ENCODE data around the gene MYO15B. TPM values are rescaled to one million over a fixed set of nuclear protein-coding genes. Genes with fewer than 3 reads are reported as not detected.

MYO15B gene
- total RNA-seq, 1 experiment from 2014 or later: 30.3 TPM

DNA sequence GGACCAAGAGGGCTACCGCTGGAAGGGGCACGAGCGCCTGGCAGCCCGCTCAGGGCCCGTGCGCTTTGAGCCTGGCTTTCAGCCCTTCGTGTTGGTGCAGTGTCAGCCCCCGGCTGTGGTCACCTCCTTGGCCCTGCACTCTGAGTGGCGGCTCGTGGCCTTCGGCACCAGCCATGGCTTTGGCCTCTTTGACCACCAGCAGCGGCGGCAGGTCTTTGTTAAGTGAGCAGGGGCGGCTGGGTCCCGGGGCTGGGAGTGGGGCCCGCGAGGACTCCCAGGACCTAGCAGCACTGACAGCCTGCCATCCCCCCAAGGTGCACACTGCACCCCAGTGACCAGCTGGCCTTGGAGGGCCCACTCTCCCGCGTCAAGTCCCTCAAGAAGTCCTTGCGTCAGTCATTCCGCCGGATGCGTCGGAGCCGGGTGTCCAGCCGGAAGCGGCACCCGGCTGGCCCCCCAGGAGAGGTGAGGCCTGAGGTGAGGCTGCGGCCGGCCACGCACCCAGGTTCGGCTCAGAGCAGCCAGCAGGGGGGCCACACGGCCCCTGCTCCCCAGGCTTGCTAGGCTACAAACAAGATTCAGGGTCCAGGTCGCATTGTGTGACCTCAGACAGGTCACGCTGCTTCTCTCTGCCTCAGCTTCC is 17.4 kb upstream of the MYO15B start (continued):
- TF ChIP-seq YY1 (IDR thresholded peaks at IDR 0.05; ENCODE audit: extremely low read depth, insufficient replicate concordance, low read depth, low read length) (no peak), SIN3A (IDR thresholded peaks at IDR 0.05; ENCODE audit: low read depth) (no peak)

DNA sequence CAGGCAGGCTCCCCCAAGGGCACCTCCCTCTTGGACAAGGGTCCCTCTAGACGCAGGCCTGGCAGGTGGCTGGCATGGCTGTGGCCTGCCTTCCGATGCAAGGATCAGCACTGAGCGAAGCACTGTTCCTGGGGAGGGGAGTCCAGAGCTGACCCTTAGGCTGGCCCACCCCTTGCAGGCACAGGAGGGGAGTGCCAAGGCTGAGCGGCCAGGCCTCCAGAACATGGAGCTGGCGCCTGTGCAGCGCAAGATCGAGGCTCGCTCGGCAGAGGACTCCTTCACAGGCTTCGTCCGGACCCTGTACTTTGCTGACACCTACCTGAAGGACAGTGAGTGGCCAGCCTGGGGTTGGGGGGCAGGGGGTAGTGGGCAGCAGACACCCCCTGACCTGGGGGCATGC is 16.8 kb upstream of the MYO15B start:
- DNase-seq (ENCODE audit: low read depth, low spot score) (no peak), ATAC-seq (no peak)
- no peak overlapping the region for H3K27ac ChIP-seq (ENCODE audit: low read depth, low read length)
- H3K9me3 ChIP-seq (ENCODE audit: control insufficient read depth in 1 of 2, insufficient read depth in 1 of 2, low read depth in 1 of 2, low read length in 2 of 2): no peaks in the 10 kb centered on the region
- no peaks in the 10 kb centered on the region for H3K27me3 ChIP-seq (ENCODE audit: insufficient read depth, low read length)
- CTCF ChIA-PET: no interaction called here
- H4K20me1 ChIP-seq (ENCODE audit: insufficient read depth): no peaks in the 10 kb centered on the region
- H3K79me2 ChIP-seq (ENCODE audit: insufficient read depth, low read length): no peaks in the 10 kb centered on the region
- H3K36me3 ChIP-seq (ENCODE audit: control insufficient read depth in 1 of 2, insufficient read depth in 2 of 2, low read length in 2 of 2): peaks cover 13 to 17% of the 10 kb centered on the region in 2 experiments; a peak in 3 of 4 replicates
- TF ChIP-seq EZH2phosphoT487 (IDR thresholded peaks at IDR 0.05; ENCODE audit: borderline replicate concordance) (no peak), ZNF274 (IDR thresholded peaks at IDR 0.05; ENCODE audit: low read depth, low read length) (no peak), POLR2AphosphoS5 (IDR thresholded peaks at IDR 0.05; ENCODE audit: low read depth, low read length) (no peak), SRF (IDR thresholded peaks at IDR 0.05; ENCODE audit: low read depth) (no peak), EZH2 (IDR thresholded peaks at IDR 0.05) (no peak), CEBPB (IDR thresholded peaks at IDR 0.05; ENCODE audit: low read depth) (no peak), FOSL1 (IDR thresholded peaks at IDR 0.05; ENCODE audit: low read depth) (no peak), ELF1 (IDR thresholded peaks at IDR 0.05; ENCODE audit: borderline replicate concordance, low read depth) (no peak), ZFX (IDR thresholded peaks at IDR 0.05) (no peak), EGR1 (IDR thresholded peaks at IDR 0.05; ENCODE audit: low read depth) (no peak), POLR2A (IDR thresholded peaks at IDR 0.05; ENCODE audit: borderline replicate concordance, extremely low read depth, insufficient read depth, insufficient read length) (no peak), SP1 (IDR thresholded peaks at IDR 0.05; ENCODE audit: low read depth) (no peak), RAD21 (IDR thresholded peaks at IDR 0.05; ENCODE audit: low read depth) (no peak), TCF7L2 (IDR thresholded peaks at IDR 0.05; ENCODE audit: borderline replicate concordance, extremely low read depth, insufficient read depth, insufficient read length) (no peak), YY1 (IDR thresholded peaks at IDR 0.05; ENCODE audit: extremely low read depth, insufficient replicate concordance, low read depth, low read length) (no peak)
- TF ChIP-seq, protein P1, sequence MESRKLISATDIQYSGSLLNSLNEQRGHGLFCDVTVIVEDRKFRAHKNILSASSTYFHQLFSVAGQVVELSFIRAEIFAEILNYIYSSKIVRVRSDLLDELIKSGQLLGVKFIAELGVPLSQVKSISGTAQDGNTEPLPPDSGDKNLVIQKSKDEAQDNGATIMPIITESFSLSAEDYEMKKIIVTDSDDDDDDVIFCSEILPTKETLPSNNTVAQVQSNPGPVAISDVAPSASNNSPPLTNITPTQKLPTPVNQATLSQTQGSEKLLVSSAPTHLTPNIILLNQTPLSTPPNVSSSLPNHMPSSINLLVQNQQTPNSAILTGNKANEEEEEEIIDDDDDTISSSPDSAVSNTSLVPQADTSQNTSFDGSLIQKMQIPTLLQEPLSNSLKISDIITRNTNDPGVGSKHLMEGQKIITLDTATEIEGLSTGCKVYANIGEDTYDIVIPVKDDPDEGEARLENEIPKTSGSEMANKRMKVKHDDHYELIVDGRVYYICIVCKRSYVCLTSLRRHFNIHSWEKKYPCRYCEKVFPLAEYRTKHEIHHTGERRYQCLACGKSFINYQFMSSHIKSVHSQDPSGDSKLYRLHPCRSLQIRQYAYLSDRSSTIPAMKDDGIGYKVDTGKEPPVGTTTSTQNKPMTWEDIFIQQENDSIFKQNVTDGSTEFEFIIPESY (IDR thresholded peaks at IDR 0.05; ENCODE audit: extremely low read depth, insufficient replicate concordance, low read length): no peak
- TF ChIP-seq, protein P2, sequence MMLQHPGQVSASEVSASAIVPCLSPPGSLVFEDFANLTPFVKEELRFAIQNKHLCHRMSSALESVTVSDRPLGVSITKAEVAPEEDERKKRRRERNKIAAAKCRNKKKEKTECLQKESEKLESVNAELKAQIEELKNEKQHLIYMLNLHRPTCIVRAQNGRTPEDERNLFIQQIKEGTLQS (IDR thresholded peaks at IDR 0.05): no peak
- TF ChIP-seq, protein P3, sequence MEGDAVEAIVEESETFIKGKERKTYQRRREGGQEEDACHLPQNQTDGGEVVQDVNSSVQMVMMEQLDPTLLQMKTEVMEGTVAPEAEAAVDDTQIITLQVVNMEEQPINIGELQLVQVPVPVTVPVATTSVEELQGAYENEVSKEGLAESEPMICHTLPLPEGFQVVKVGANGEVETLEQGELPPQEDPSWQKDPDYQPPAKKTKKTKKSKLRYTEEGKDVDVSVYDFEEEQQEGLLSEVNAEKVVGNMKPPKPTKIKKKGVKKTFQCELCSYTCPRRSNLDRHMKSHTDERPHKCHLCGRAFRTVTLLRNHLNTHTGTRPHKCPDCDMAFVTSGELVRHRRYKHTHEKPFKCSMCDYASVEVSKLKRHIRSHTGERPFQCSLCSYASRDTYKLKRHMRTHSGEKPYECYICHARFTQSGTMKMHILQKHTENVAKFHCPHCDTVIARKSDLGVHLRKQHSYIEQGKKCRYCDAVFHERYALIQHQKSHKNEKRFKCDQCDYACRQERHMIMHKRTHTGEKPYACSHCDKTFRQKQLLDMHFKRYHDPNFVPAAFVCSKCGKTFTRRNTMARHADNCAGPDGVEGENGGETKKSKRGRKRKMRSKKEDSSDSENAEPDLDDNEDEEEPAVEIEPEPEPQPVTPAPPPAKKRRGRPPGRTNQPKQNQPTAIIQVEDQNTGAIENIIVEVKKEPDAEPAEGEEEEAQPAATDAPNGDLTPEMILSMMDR (IDR thresholded peaks at IDR 0.05 in 2 of 3, conservative IDR thresholded peaks at IDR 0.05 in 1 of 3; ENCODE audit: borderline replicate concordance in 1 of 3, insufficient read depth in 1 of 3, low read depth in 2 of 3, low read length in 2 of 3): no peak
- RAD21 ChIA-PET (ENCODE audit: low non-redundant PET in 1 of 2, low total read pairs in 2 of 2, uncharacterized antibody in 2 of 2, unreplicated experiment in 2 of 2): no interaction called here
- H3K9ac ChIP-seq (ENCODE audit: low read length): no peak overlapping the region
- no TSS peak for BruUV-seq (replicated peaks)
- H2AFZ ChIP-seq (ENCODE audit: low read depth, low read length, poor library complexity, severe bottlenecking): no peak overlapping the region
- no peak overlapping the region for H3K4me3 ChIP-seq (replicated peaks in 1 of 2; ENCODE audit: low read depth in 1 of 2, low read length in 2 of 2)
- H3K9me2 ChIP-seq (ENCODE audit: insufficient read depth): no peaks in the 10 kb centered on the region
- H3K4me2 ChIP-seq (ENCODE audit: low read length): no peak overlapping the region
- POLR2A ChIA-PET: no interaction called here
- no peaks in the 10 kb centered on the region for H3K4me1 ChIP-seq (ENCODE audit: control insufficient read depth in 1 of 2, insufficient read depth in 2 of 2, low read length in 2 of 2)
- intact Hi-C loops (cut with micrococcal nuclease): no loop called here

Data from HCT116 (cell line).